GM21825 (cell line): Measurements from ENCODE around the gene FABP7.

ENCODE experiments used
- ATAC-seq: cut with Tn5 transposase; IDR thresholded peaks from one replicate; pipeline ENCODE4 v1.9.1; 2021; ENCODE audit warnings: mild to moderate bottlenecking, moderate library complexity; ENCODE audit not compliant: unreplicated experiment

Gene FABP7

GRCh38 chr6:122755901-122756300 is 23.6 kb upstream of the FABP7 start:
- ATAC-seq = no peak

- peak; percentile 99 for ATAC-seq
These were observed 20.6 kb upstream of the FABP7 start for GRCh38 chr6:122758927-122759334.

- no peak for ATAC-seq
These were observed 19.2 kb upstream of the FABP7 start for GRCh38 chr6:122760330-122760729.

- ATAC-seq = no peak
These were observed 13.3 kb upstream of the FABP7 start for GRCh38 chr6:122766256-122766655.

- ATAC-seq = no peak
These were observed 8.5 kb upstream of the FABP7 start for GRCh38 chr6:122770835-122771601.

GRCh38 chr6:122772724-122773415 is 6.6 kb upstream of the FABP7 start:
- no peak for ATAC-seq

- ATAC-seq = no peak
These were observed 3.5 kb upstream of the FABP7 start for GRCh38 chr6:122775975-122776374.

GRCh38 chr6:122778302-122778701 is 1.2 kb upstream of the FABP7 start:
- ATAC-seq = no peak

GRCh38 chr6:122778985-122779661 is 393 bp upstream of the FABP7 start:
- ATAC-seq = no peak

- ATAC-seq = no peak
These were observed 598 bp downstream of the FABP7 start for GRCh38 chr6:122780114-122780513.

- ATAC-seq = no peak
These were observed 2.2 kb downstream of the FABP7 start for GRCh38 chr6:122781716-122782115.

GRCh38 chr6:122783401-122783800 is 3.9 kb downstream of the FABP7 start:
- no peak for ATAC-seq

GRCh38 chr6:122785891-122786290 is 6.4 kb downstream of the FABP7 start:
- no peak for ATAC-seq

GRCh38 chr6:122787721-122788120 is 8.2 kb downstream of the FABP7 start:
- no peak for ATAC-seq

- ATAC-seq = no peak
These were observed 8.7 kb downstream of the FABP7 start for GRCh38 chr6:122788208-122788607.

- ATAC-seq = no peak
These were observed 9.2 kb downstream of the FABP7 start for GRCh38 chr6:122788663-122789181.

GRCh38 chr6:122789182-122790027 is 9.9 kb downstream of the FABP7 start, which contains the start of gene SMPDL3A:
Gene SMPDL3A, plus strand, starts transcription at chr6:122789258. Its CDS starts 89 bp downstream, at chr6:122789347.
- ATAC-seq = peak; percentile 68

GRCh38 chr6:122790028-122790422 is 10.5 kb downstream of the FABP7 start:
- no peak for ATAC-seq

- ATAC-seq = no peak
These were observed 11.2 kb downstream of the FABP7 start for GRCh38 chr6:122790423-122791309.

GRCh38 chr6:122791310-122791679 is 11.8 kb downstream of the FABP7 start:
- no peak for ATAC-seq
